H1 (cell line): ENCODE data around the gene LGI4.

Source experiments
- CBX5 ChIP-seq: fragments of 300-800, 300-1000 bp; sonication (generic); IDR thresholded peaks from 2 replicates; pipeline ENCODE4 v1.7.1; 2016; ENCODE audit warnings: antibody characterized with exemption, low read length, low read depth
- CEBPB ChIP-seq: IDR thresholded peaks from 2 replicates; pipeline ENCODE4 v1.6.1; 2012; ENCODE audit warnings: low read depth, low read length
- CTBP2 ChIP-seq: IDR thresholded peaks from 2 replicates; pipeline ENCODE4 v1.7.0; 2011; ENCODE audit warnings: borderline replicate concordance, mild to moderate bottlenecking, moderate library complexity, mixed read lengths, low read length; ENCODE audit not compliant: insufficient read depth, insufficient read length
- GABPA ChIP-seq: IDR thresholded peaks from 2 replicates; pipeline ENCODE4 v1.6.1; 2011; ENCODE audit warnings: mild to moderate bottlenecking, low read length, moderate library complexity, borderline replicate concordance; ENCODE audit not compliant: insufficient read depth
- NANOG ChIP-seq: IDR thresholded peaks from 2 replicates; pipeline ENCODE4 v1.6.1; 2011; ENCODE audit warnings: low read length, low read depth, mild to moderate bottlenecking, inconsistent platforms; ENCODE audit not compliant: insufficient read depth, poor library complexity, severe bottlenecking
- PHF8 ChIP-seq: fragments of 200-600 bp; sonication (generic); conservative IDR thresholded peaks from 2 replicates; pipeline ENCODE4 v1.7.1; 2012; ENCODE audit warnings: low read depth, mild to moderate bottlenecking, inconsistent platforms, low read length, moderate library complexity
- POLR2A ChIP-seq, 2 experiments: IDR thresholded peaks; 1 replicate in 1 of 2; 2 replicates in 1 of 2; pipeline ENCODE4 v1.6.1; 2011; ENCODE audit warnings: low read depth in 2 of 2, low read length in 2 of 2, mild to moderate bottlenecking in 2 of 2; ENCODE audit errors: control extremely low read depth in 1 of 2
- POLR2AphosphoS5 ChIP-seq: IDR thresholded peaks from 2 replicates; pipeline ENCODE4 v1.6.1; 2011; ENCODE audit warnings: low read depth, low read length
- RAD21 ChIP-seq, 2 experiments: IDR thresholded peaks in 1 of 2; conservative IDR thresholded peaks in 1 of 2; 2 replicates each; pipeline ENCODE4 v1.6.1; 2011; ENCODE audit warnings: low read depth in 2 of 2, low read length in 2 of 2, improper control_type of control experiment in 1 of 2, inconsistent platforms in 1 of 2, mild to moderate bottlenecking in 1 of 2, moderate library complexity in 1 of 2
- TF ChIP-seq, protein P1 (sequence below): IDR thresholded peaks from 2 replicates; pipeline ENCODE4 v1.6.1; 2012; ENCODE audit warnings: inconsistent platforms
- TF ChIP-seq, protein P2 (sequence below), 3 experiments: IDR thresholded peaks; 1 replicate in 2 of 3; 2 replicates in 1 of 3; pipeline versions ENCODE4 v1.5.1 to v1.6.1; 2011; ENCODE audit warnings: low read length in 3 of 3, mild to moderate bottlenecking in 3 of 3, inconsistent platforms in 2 of 3, low read depth in 1 of 3, moderate library complexity in 1 of 3; ENCODE audit not compliant: insufficient read depth in 1 of 3; ENCODE audit errors: control extremely low read depth in 1 of 3

DNA sequence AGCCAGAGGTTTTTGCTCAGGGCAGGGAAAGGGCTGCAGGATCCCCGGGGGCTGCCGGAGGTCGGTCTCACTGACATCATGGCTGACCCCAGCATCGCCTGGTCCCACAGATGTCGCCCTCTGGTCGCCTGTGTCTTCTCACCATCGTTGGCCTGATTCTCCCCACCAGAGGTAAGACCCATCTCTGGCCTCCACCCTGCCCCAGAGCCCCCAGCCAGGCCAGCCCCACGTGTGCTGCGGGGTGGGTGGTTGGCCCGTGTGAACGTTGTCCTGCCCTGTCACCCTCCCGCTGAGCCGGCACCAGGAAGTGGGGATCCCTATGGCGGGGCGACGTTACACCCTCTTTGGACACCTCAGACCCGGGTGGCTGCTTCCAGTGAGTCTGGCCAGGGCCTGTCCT lies 20.6 kb upstream of the LGI4 start:
- TF ChIP-seq CEBPB (no peak), POLR2A (IDR thresholded peaks at IDR 0.05; ENCODE audit: control extremely low read depth in 1 of 2, low read depth in 2 of 2, low read length in 2 of 2) (no peak), GABPA (no peak), RAD21 (IDR thresholded peaks at IDR 0.05 in 1 of 2, conservative IDR thresholded peaks at IDR 0.05 in 1 of 2; ENCODE audit: low read depth in 2 of 2, low read length in 2 of 2) (no peak), CTBP2 (no peak), PHF8 (no peak), POLR2AphosphoS5 (no peak), CBX5 (no peak), NANOG (no peak)
- TF ChIP-seq, protein P1, sequence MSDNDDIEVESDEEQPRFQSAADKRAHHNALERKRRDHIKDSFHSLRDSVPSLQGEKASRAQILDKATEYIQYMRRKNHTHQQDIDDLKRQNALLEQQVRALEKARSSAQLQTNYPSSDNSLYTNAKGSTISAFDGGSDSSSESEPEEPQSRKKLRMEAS, result no peak
- TF ChIP-seq, protein P2, sequence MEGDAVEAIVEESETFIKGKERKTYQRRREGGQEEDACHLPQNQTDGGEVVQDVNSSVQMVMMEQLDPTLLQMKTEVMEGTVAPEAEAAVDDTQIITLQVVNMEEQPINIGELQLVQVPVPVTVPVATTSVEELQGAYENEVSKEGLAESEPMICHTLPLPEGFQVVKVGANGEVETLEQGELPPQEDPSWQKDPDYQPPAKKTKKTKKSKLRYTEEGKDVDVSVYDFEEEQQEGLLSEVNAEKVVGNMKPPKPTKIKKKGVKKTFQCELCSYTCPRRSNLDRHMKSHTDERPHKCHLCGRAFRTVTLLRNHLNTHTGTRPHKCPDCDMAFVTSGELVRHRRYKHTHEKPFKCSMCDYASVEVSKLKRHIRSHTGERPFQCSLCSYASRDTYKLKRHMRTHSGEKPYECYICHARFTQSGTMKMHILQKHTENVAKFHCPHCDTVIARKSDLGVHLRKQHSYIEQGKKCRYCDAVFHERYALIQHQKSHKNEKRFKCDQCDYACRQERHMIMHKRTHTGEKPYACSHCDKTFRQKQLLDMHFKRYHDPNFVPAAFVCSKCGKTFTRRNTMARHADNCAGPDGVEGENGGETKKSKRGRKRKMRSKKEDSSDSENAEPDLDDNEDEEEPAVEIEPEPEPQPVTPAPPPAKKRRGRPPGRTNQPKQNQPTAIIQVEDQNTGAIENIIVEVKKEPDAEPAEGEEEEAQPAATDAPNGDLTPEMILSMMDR (IDR thresholded peaks at IDR 0.05; ENCODE audit: control extremely low read depth in 1 of 3, insufficient read depth in 1 of 3, low read depth in 1 of 3, low read length in 3 of 3), result no peak
